ENCODE data around the gene CTSE. TPM values are rescaled to one million over a fixed set of nuclear protein-coding genes. Genes with fewer than 3 reads are reported as not detected.

CTSE gene
- not detected for total RNA-seq
- not detected for total RNA-seq (2013)

- Histone ChIP-seq H3K27me3 (ENCODE audit: control insufficient read depth, insufficient read depth, low read length) (no peaks in the 10 kb centered on the region), H3K36me3 (ENCODE audit: control insufficient read depth, insufficient read depth, low read length) (no peaks in the 10 kb centered on the region), H3K4me3 (ENCODE audit: low read length) (no peak within 1 kb of the TSS), H3K9me3 (ENCODE audit: control insufficient read depth, insufficient read depth, low read length) (no peaks in the 10 kb centered on the region), H3K27ac (ENCODE audit: low read length) (no peak within 1 kb of the TSS), H3K4me1 (ENCODE audit: control insufficient read depth, insufficient read depth, low read length) (no peaks in the 10 kb centered on the region)
- Mint-ChIP-seq H3K27ac (no peak within 1 kb of the TSS), H3K36me3 (no peaks in the 10 kb centered on the region), H3K9me3 (no peaks in the 10 kb centered on the region), H3K27me3 (ENCODE audit: low read depth in 2 of 2) (peaks cover 18 to 20% of the 10 kb centered on the region in 2 donors), H3K4me1 (no peaks in the 10 kb centered on the region), H3K4me3 (no peak within 1 kb of the TSS)
- no peak for ATAC-seq
- no peak for TF ChIP-seq CTCF (IDR thresholded peaks at IDR 0.05)
- no peak for DNase-seq
- 89% methylated on average over 11 of the region's 11 CpGs for WGBS (ENCODE audit: insufficient coverage)
- intact Hi-C loops (cut with micrococcal nuclease), result no loop called here
Measured at GRCh38 chr1:206023695-206024094, at the start of gene CTSE. Gene CTSE (minus strand): TSS chr1:206023895. CDS start chr1:206023791, 104 bp downstream.

- Mint-ChIP-seq H3K4me3 (no peak overlapping the region), H3K36me3 (no peaks in the 10 kb centered on the region), H3K27ac (no peak overlapping the region), H3K4me1 (no peaks in the 10 kb centered on the region), H3K27me3 (ENCODE audit: low read depth in 2 of 2) (peaks cover 9 to 22% of the 10 kb centered on the region in 2 donors), H3K9me3 (no peaks in the 10 kb centered on the region)
- 87% methylated on average over 9 of the region's 9 CpGs for WGBS (ENCODE audit: insufficient coverage)
- Histone ChIP-seq H3K27me3 (ENCODE audit: control insufficient read depth, insufficient read depth, low read length) (no peaks in the 10 kb centered on the region), H3K9me3 (ENCODE audit: control insufficient read depth, insufficient read depth, low read length) (no peaks in the 10 kb centered on the region), H3K27ac (ENCODE audit: low read length) (no peak overlapping the region), H3K36me3 (ENCODE audit: control insufficient read depth, insufficient read depth, low read length) (no peaks in the 10 kb centered on the region), H3K4me1 (ENCODE audit: control insufficient read depth, insufficient read depth, low read length) (peaks cover 4% of the 10 kb centered on the region), H3K4me3 (ENCODE audit: low read length) (no peak overlapping the region)
- TF ChIP-seq CTCF (IDR thresholded peaks at IDR 0.05), result no peak
- ATAC-seq (no peak), DNase-seq (no peak)
- intact Hi-C loops (cut with micrococcal nuclease), result no loop called here
Measured at GRCh38 chr1:206070627-206071304, 47.1 kb upstream of the CTSE start.

DNA sequence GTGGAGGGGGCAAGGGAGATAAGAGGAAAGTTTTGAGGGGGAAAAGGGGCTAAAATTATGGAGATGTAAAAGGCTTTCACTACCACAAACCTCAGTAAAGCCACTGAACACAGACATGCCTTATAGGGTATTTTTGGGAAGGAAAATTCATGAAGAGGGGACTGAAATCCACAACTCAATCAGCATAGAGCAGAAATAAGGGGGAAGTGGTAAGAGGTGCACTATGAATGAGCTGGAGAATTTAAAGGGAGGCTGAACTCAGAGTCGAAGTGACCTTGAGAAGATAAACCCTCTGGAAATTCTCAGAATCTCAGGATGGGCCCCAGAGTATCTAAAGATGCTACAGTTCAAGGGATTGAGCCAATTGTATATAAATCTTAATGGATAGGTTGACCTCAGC is 44.6 kb upstream of the CTSE start:
- no peak overlapping the region for H3K27ac Mint-ChIP-seq
- no peaks in the 10 kb centered on the region for H3K36me3 ChIP-seq (ENCODE audit: control insufficient read depth, insufficient read depth, low read length)
- peaks cover 4% of the 10 kb centered on the region for H3K4me1 ChIP-seq (ENCODE audit: control insufficient read depth, insufficient read depth, low read length)
- no peak overlapping the region for H3K27ac ChIP-seq (ENCODE audit: low read length)
- peaks cover 0 to 9% of the 10 kb centered on the region in 2 donors for H3K27me3 Mint-ChIP-seq (ENCODE audit: low read depth in 2 of 2)
- no peak for ATAC-seq
- no peaks in the 10 kb centered on the region for H3K27me3 ChIP-seq (ENCODE audit: control insufficient read depth, insufficient read depth, low read length)
- H3K36me3 Mint-ChIP-seq, result no peaks in the 10 kb centered on the region
- WGBS (ENCODE audit: insufficient coverage), result 21% methylated on average over 1 of the region's 1 CpG
- no peaks in the 10 kb centered on the region for H3K9me3 Mint-ChIP-seq
- no peak for DNase-seq
- no peak for TF ChIP-seq CTCF (IDR thresholded peaks at IDR 0.05)
- H3K9me3 ChIP-seq (ENCODE audit: control insufficient read depth, insufficient read depth, low read length), result no peaks in the 10 kb centered on the region
- no peak overlapping the region for H3K4me3 ChIP-seq (ENCODE audit: low read length)
- H3K4me1 Mint-ChIP-seq, result no peaks in the 10 kb centered on the region
- H3K4me3 Mint-ChIP-seq, result no peak overlapping the region
- intact Hi-C loops (cut with micrococcal nuclease), result no loop called here

All from natural killer cell (primary cell).